Muscle of arm (tissue), 12 donors: Measurements from ENCODE around the gene PIK3C2G. TPM values are rescaled to one million over a fixed set of nuclear protein-coding genes. Genes with fewer than 3 reads are reported as not detected.

Experiments
- DNase-seq: peaks from one replicate; pipeline ENCODE4 v3.0.0-alpha.2; 2013
- polyA plus RNA-seq, 12 donors: library from polyadenylated mRNA; unstranded; fragments of 120-200 nt; gene quantifications; one replicate each; pipeline ENCODE4 v1.2.1, GENCODE V29; 2013; ENCODE audit not compliant: insufficient read length in 12 of 12

The PIK3C2G gene
- polyA plus RNA-seq, 12 donors: 0.03 to 9.1 (median 0.30) TPM; not detected in 3

GRCh38 chr12:18270958-18271460, 9.7 kb downstream of the PIK3C2G start:
- no peak for DNase-seq

GRCh38 chr12:18275981-18276380, 14.7 kb downstream of the PIK3C2G start:
- DNase-seq: no peak

GRCh38 chr12:18277196-18277595, 15.9 kb downstream of the PIK3C2G start:
- no peak for DNase-seq

- DNase-seq: no peak
Observed at GRCh38 chr12:18280728-18281127, 19.4 kb downstream of the PIK3C2G start.

GRCh38 chr12:18281941-18282340, 20.6 kb downstream of the PIK3C2G start:
- DNase-seq: no peak

GRCh38 chr12:18283831-18284230, 22.5 kb downstream of the PIK3C2G start:
- no peak for DNase-seq

- no peak for DNase-seq
Observed at GRCh38 chr12:18284386-18284785, 23.1 kb downstream of the PIK3C2G start.

- no peak for DNase-seq
Observed at GRCh38 chr12:18285161-18285560, 23.8 kb downstream of the PIK3C2G start.

GRCh38 chr12:18290386-18290785, 29.1 kb downstream of the PIK3C2G start:
- no peak for DNase-seq

- DNase-seq: no peak
Observed at GRCh38 chr12:18294889-18295288, 33.6 kb downstream of the PIK3C2G start.

- DNase-seq: no peak
Observed at GRCh38 chr12:18296201-18296908, 35.0 kb downstream of the PIK3C2G start.

- DNase-seq: no peak
Observed at GRCh38 chr12:18296909-18297280, 35.6 kb downstream of the PIK3C2G start.

- no peak for DNase-seq
Observed at GRCh38 chr12:18297902-18298301, 36.6 kb downstream of the PIK3C2G start.

GRCh38 chr12:18302809-18303430, 41.6 kb downstream of the PIK3C2G start:
- DNase-seq: no peak

GRCh38 chr12:18304609-18305008, 43.3 kb downstream of the PIK3C2G start:
- DNase-seq: no peak

GRCh38 chr12:18306311-18306710, 45.0 kb downstream of the PIK3C2G start:
- no peak for DNase-seq

- DNase-seq: no peak
Observed at GRCh38 chr12:18313306-18313705, 52.0 kb downstream of the PIK3C2G start.

GRCh38 chr12:18320036-18320617, 58.8 kb downstream of the PIK3C2G start:
- no peak for DNase-seq

GRCh38 chr12:18320976-18321375, 59.7 kb downstream of the PIK3C2G start:
- no peak for DNase-seq

- no peak for DNase-seq
Observed at GRCh38 chr12:18323159-18323558, 61.8 kb downstream of the PIK3C2G start.

- peak; percentile 34 for DNase-seq
Observed at GRCh38 chr12:18327036-18327435, 65.7 kb downstream of the PIK3C2G start.

GRCh38 chr12:18332173-18332572, 70.9 kb downstream of the PIK3C2G start:
- no peak for DNase-seq

- DNase-seq: no peak
Observed at GRCh38 chr12:18339633-18340032, 78.3 kb downstream of the PIK3C2G start.
